Right lobe of liver (tissue), 6 donors: ENCODE measurements around the gene CCDC82. TPM values are rescaled to one million over a fixed set of nuclear protein-coding genes. Genes with fewer than 3 reads are reported as not detected.

ENCODE experiments used
- ATAC-seq, 4 donors: fragments of 200-7000 bp; cut with Tn5 transposase; one replicate each; pipeline ENCODE4 v1.9.1; 2020; ENCODE audit warnings: mild to moderate bottlenecking in 4 of 4, moderate library complexity in 4 of 4
- DNase-seq, 3 donors: peaks; one replicate each; pipeline ENCODE4 v3.0.0-alpha.2; 2020
- H3K27ac ChIP-seq, 3 donors: fragments of 200-600 bp; one replicate each; pipeline ENCODE4 v1.8.0; 2022
- H3K27me3 ChIP-seq, 2 donors: fragments of 200-600 bp; one replicate each; pipeline ENCODE4 v1.8.0; 2022
- H3K36me3 ChIP-seq, 4 donors: fragments of 200-600 bp; sonication (generic) in 1 of 4; one replicate each; pipeline versions ENCODE4 v1.5.1 to v1.8.0; 2017 to 2022; ENCODE audit warnings: control low read depth in 1 of 4
- H3K4me1 ChIP-seq, 4 donors: fragments of 200-600 bp; sonication (generic) in 1 of 4; one replicate each; pipeline versions ENCODE4 v1.5.1 to v1.8.0; 2017 to 2022; ENCODE audit warnings: control low read depth in 1 of 4
- H3K4me3 ChIP-seq, 3 donors: fragments of 200-600 bp; one replicate each; pipeline ENCODE4 v1.8.0; 2022
- H3K9me3 ChIP-seq, 4 donors: fragments of 200-600 bp; sonication (generic) in 1 of 4; one replicate each; pipeline versions ENCODE4 v1.5.1 to v1.8.0; 2017 to 2022; ENCODE audit warnings: control low read depth in 1 of 4
- CTCF ChIP-seq, 4 donors: fragments of 200-600 bp in 3 of 4; fragments of 450-650 bp in 1 of 4; IDR thresholded peaks; one replicate each; pipeline versions ENCODE4 v1.5.1 to v1.8.0; 2016 to 2022; ENCODE audit warnings: antibody characterized with exemption in 4 of 4, mild to moderate bottlenecking in 2 of 4
- POLR2A ChIP-seq: fragments of 450-650 bp; IDR thresholded peaks from one replicate; pipeline ENCODE4 v1.6.1; 2017; ENCODE audit warnings: antibody characterized with exemption, mild to moderate bottlenecking
- WGBS: methylation state at CpG from one replicate; pipeline ENCODE4 v1.1.6; 2018; ENCODE audit warnings: low coverage, low lambda C conversion rate; ENCODE audit not compliant: insufficient coverage; ENCODE audit errors: missing lambda C conversion rate; 5-methylcytosine and 5-hydroxymethylcytosine counted together
- intact Hi-C, 2 donors: fragments of 100-400 bp; cut with DNase I; formaldehyde crosslinking; loops; one replicate each; pipeline versions ENCODE4 v1.11.2 to v1.14.1; 2022
- total RNA-seq, 6 experiments: library from RNA; depleted of rRNA in 2 of 6; stranded (reverse); fragments of >200 nt in 2 of 6; fragmentation: NEBNext Ultra II Directional in 3 of 6; extraction: Animal tissue kit (Norgen Biotek cat#: 25700) in 3 of 6; gene quantifications; one replicate each; pipeline versions ENCODE4 v1.1.0 to v1.2.4, GENCODE V29; 2016 to 2023
- donor health status: DM: no; HTN: yes; CAD: no.
- donor health status: DM: no; HTN: no; CAD: no.
- donor health status: DM: no; HTN: no; CAD: no.
- donor health status: DM: no; HTN: yes; CAD: no.
- donor health status: DM: no; HTN: yes; CAD: no.

CCDC82 gene
- total RNA-seq, 6 experiments from 2014 or later: 8.2 to 12.0 (median 9.6) TPM

- 92% methylated on average over 2 of the region's 2 CpGs for WGBS
- Histone ChIP-seq H3K27me3 (no peaks in the 10 kb centered on the region), H3K4me1 (peaks cover 0 to 7% (median 2%) of the 10 kb centered on the region in 4 donors), H3K4me3 (no peak overlapping the region), H3K9me3 (no peaks in the 10 kb centered on the region), H3K27ac (no peak overlapping the region), H3K36me3 (peaks cover 0 to 12% (median 0%) of the 10 kb centered on the region in 4 donors)
- intact Hi-C loops: no loop called here
- TF ChIP-seq POLR2A (no peak), CTCF (IDR thresholded peaks at IDR 0.05) (no peak)
- ATAC-seq: no peak
- DNase-seq: no peak
These were observed 4.5 kb downstream of the CCDC82 start for GRCh38 chr11:96385187-96385586.

- TF ChIP-seq POLR2A: no peak
- no peak for TF ChIP-seq CTCF (IDR thresholded peaks at IDR 0.05)
- Histone ChIP-seq H3K27me3 (no peaks in the 10 kb centered on the region), H3K9me3 (no peaks in the 10 kb centered on the region), H3K4me3 (no peak overlapping the region), H3K36me3 (peaks cover 0 to 12% (median 0%) of the 10 kb centered on the region in 4 donors), H3K27ac (no peak overlapping the region), H3K4me1 (peaks cover 0 to 7% (median 2%) of the 10 kb centered on the region in 4 donors)
- ATAC-seq (no peak), DNase-seq (no peak)
- intact Hi-C loops: no loop called here
- WGBS: 63% methylated on average over 3 of the region's 3 CpGs
These were observed 5.6 kb downstream of the CCDC82 start for GRCh38 chr11:96384156-96384555.

- H3K27ac ChIP-seq: no peak overlapping the region
- ATAC-seq: no peak
- 100% methylated on average over 1 of the region's 1 CpG for WGBS
- no peaks in the 10 kb centered on the region for H3K9me3 ChIP-seq
- no peaks in the 10 kb centered on the region for H3K4me1 ChIP-seq
- TF ChIP-seq POLR2A: no peak
- TF ChIP-seq CTCF (IDR thresholded peaks at IDR 0.05): no peak
- H3K4me3 ChIP-seq: no peak overlapping the region
- H3K27me3 ChIP-seq: no peaks in the 10 kb centered on the region
- DNase-seq: no peak
- H3K36me3 ChIP-seq: peaks cover 0 to 4% (median 0%) of the 10 kb centered on the region in 4 donors
- intact Hi-C loops: no loop called here
These were observed 12.9 kb downstream of the CCDC82 start for GRCh38 chr11:96376796-96377195.

- intact Hi-C loops: no loop called here
These were observed 15.9 kb downstream of the CCDC82 start for GRCh38 chr11:96373826-96374225.

More at GRCh38 chr11:96373826-96374225, 15.9 kb downstream of the CCDC82 start:
- Histone ChIP-seq H3K9me3 (peaks cover 0 to under 1% (median 0%) of the 10 kb centered on the region in 4 donors), H3K4me3 (no peak overlapping the region), H3K27me3 (no peaks in the 10 kb centered on the region), H3K36me3 (peaks cover 0 to 4% (median 0%) of the 10 kb centered on the region in 4 donors), H3K27ac (no peak overlapping the region), H3K4me1 (no peaks in the 10 kb centered on the region)
- ATAC-seq: no peak
- no peak for DNase-seq
- WGBS: 81% methylated on average over 3 of the region's 4 CpGs
- TF ChIP-seq CTCF (IDR thresholded peaks at IDR 0.05) (no peak), POLR2A (no peak)
